HL-60 (cell line): ENCODE results near the gene LFNG.

Experiments
- POLR2AphosphoS5 ChIP-seq: IDR thresholded peaks from 2 replicates; pipeline ENCODE4 v1.6.1; 2012; ENCODE audit warnings: low read depth
- TF ChIP-seq, protein P1 (sequence below): IDR thresholded peaks from one replicate; pipeline ENCODE4 v1.5.1; 2011; ENCODE audit warnings: low read length, control low read depth, inconsistent platforms; ENCODE audit not compliant: insufficient read depth
- TF ChIP-seq, protein P2 (sequence below): IDR thresholded peaks from 2 replicates; pipeline ENCODE4 v1.6.1; 2012; ENCODE audit warnings: low read depth; ENCODE audit not compliant: insufficient replicate concordance

DNA sequence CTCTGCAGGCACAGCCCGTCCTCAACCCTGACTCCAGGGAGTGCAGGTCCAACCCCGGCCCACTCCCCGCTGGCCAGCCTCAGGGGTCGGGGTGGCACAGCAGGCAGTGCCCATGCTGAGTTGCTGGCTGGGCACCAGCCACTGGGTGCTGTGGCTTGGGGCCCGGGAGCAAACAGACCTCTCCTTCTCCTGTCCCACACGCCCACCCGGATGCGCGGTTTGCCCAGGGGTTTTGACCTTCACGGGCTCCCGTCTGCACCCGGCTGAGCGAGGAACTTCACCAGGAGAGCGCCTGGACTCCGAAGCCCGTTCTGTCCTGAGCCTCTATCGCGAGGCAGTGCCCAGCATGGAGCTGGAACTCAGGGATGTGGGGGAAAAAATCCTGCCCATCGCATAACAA is 40.8 kb upstream of the LFNG start:
- TF ChIP-seq POLR2AphosphoS5 = no peak
- TF ChIP-seq, protein P1, sequence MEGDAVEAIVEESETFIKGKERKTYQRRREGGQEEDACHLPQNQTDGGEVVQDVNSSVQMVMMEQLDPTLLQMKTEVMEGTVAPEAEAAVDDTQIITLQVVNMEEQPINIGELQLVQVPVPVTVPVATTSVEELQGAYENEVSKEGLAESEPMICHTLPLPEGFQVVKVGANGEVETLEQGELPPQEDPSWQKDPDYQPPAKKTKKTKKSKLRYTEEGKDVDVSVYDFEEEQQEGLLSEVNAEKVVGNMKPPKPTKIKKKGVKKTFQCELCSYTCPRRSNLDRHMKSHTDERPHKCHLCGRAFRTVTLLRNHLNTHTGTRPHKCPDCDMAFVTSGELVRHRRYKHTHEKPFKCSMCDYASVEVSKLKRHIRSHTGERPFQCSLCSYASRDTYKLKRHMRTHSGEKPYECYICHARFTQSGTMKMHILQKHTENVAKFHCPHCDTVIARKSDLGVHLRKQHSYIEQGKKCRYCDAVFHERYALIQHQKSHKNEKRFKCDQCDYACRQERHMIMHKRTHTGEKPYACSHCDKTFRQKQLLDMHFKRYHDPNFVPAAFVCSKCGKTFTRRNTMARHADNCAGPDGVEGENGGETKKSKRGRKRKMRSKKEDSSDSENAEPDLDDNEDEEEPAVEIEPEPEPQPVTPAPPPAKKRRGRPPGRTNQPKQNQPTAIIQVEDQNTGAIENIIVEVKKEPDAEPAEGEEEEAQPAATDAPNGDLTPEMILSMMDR = no peak
- TF ChIP-seq, protein P2, sequence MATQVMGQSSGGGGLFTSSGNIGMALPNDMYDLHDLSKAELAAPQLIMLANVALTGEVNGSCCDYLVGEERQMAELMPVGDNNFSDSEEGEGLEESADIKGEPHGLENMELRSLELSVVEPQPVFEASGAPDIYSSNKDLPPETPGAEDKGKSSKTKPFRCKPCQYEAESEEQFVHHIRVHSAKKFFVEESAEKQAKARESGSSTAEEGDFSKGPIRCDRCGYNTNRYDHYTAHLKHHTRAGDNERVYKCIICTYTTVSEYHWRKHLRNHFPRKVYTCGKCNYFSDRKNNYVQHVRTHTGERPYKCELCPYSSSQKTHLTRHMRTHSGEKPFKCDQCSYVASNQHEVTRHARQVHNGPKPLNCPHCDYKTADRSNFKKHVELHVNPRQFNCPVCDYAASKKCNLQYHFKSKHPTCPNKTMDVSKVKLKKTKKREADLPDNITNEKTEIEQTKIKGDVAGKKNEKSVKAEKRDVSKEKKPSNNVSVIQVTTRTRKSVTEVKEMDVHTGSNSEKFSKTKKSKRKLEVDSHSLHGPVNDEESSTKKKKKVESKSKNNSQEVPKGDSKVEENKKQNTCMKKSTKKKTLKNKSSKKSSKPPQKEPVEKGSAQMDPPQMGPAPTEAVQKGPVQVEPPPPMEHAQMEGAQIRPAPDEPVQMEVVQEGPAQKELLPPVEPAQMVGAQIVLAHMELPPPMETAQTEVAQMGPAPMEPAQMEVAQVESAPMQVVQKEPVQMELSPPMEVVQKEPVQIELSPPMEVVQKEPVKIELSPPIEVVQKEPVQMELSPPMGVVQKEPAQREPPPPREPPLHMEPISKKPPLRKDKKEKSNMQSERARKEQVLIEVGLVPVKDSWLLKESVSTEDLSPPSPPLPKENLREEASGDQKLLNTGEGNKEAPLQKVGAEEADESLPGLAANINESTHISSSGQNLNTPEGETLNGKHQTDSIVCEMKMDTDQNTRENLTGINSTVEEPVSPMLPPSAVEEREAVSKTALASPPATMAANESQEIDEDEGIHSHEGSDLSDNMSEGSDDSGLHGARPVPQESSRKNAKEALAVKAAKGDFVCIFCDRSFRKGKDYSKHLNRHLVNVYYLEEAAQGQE = no peak
